ENCODE data around the gene HLX.

DNA sequence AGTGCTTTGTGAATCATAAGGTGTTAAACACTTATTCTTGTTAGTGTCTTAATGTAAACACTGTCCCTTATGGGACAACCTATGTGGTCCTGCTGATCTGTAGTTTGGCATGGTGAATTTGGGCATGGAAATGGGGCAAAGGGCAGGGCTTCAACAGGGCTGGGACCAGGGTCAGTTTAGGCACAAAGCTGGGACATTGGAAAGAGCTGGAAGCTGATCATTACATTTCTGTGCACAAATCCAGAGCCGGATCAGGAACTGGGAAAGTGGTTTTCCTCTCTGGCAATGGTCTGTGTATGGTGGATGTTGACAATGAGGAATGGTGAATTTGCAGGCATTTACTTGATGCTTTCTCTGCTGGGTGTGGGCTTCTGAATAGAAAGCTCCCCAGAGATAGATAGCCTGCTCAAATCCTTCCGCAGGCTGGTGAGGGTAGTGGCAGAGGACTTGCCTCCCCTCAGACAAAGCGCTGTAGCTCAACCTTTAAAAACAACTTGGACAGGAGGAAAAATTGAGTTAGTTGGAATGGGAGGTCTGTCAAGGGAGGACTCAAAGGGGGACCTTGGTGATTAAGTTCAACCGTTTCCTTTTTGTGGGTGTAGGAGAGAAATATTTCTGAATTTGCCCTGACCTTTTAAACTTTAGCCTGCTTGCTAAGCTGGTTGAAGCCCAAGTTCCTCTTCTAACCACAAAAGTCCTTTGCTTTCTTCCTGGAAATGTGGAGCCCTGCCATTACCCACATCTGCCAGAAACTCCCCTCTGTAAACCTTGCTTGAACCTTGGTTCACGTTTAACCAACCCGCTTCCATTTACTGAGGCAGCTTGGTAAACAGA, 35.3 kb downstream of the HLX start:
- TF ChIP-seq, protein P1, sequence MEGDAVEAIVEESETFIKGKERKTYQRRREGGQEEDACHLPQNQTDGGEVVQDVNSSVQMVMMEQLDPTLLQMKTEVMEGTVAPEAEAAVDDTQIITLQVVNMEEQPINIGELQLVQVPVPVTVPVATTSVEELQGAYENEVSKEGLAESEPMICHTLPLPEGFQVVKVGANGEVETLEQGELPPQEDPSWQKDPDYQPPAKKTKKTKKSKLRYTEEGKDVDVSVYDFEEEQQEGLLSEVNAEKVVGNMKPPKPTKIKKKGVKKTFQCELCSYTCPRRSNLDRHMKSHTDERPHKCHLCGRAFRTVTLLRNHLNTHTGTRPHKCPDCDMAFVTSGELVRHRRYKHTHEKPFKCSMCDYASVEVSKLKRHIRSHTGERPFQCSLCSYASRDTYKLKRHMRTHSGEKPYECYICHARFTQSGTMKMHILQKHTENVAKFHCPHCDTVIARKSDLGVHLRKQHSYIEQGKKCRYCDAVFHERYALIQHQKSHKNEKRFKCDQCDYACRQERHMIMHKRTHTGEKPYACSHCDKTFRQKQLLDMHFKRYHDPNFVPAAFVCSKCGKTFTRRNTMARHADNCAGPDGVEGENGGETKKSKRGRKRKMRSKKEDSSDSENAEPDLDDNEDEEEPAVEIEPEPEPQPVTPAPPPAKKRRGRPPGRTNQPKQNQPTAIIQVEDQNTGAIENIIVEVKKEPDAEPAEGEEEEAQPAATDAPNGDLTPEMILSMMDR (IDR thresholded peaks at IDR 0.05) = no peak
- TF ChIP-seq POLR2AphosphoS5 (IDR thresholded peaks at IDR 0.05; ENCODE audit: low read depth, low read length) (no peak), TCF7L2 (IDR thresholded peaks at IDR 0.05; ENCODE audit: low read depth, low read length) (no peak), SIN3A (IDR thresholded peaks at IDR 0.05; ENCODE audit: borderline replicate concordance, insufficient read depth, low read depth, low read length) (no peak)
- TF ChIP-seq, protein P2, sequence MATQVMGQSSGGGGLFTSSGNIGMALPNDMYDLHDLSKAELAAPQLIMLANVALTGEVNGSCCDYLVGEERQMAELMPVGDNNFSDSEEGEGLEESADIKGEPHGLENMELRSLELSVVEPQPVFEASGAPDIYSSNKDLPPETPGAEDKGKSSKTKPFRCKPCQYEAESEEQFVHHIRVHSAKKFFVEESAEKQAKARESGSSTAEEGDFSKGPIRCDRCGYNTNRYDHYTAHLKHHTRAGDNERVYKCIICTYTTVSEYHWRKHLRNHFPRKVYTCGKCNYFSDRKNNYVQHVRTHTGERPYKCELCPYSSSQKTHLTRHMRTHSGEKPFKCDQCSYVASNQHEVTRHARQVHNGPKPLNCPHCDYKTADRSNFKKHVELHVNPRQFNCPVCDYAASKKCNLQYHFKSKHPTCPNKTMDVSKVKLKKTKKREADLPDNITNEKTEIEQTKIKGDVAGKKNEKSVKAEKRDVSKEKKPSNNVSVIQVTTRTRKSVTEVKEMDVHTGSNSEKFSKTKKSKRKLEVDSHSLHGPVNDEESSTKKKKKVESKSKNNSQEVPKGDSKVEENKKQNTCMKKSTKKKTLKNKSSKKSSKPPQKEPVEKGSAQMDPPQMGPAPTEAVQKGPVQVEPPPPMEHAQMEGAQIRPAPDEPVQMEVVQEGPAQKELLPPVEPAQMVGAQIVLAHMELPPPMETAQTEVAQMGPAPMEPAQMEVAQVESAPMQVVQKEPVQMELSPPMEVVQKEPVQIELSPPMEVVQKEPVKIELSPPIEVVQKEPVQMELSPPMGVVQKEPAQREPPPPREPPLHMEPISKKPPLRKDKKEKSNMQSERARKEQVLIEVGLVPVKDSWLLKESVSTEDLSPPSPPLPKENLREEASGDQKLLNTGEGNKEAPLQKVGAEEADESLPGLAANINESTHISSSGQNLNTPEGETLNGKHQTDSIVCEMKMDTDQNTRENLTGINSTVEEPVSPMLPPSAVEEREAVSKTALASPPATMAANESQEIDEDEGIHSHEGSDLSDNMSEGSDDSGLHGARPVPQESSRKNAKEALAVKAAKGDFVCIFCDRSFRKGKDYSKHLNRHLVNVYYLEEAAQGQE (IDR thresholded peaks at IDR 0.05; ENCODE audit: insufficient read depth in 1 of 2, low read depth in 2 of 2, low read length in 1 of 2) = no peak
